Loucy (cell line): ENCODE results near the gene CNKSR3.

Experiments
- H2AFZ ChIP-seq: fragments of 200-600 bp; sonication (generic); 2 replicates; pipeline ENCODE4 v1.6.0; 2016; ENCODE audit warnings: antibody characterized with exemption, mild to moderate bottlenecking, low read length, moderate library complexity
- H3F3A ChIP-seq: fragments of 200-600 bp; 2 replicates; pipeline ENCODE4 v1.6.0; 2016; ENCODE audit warnings: antibody characterized with exemption, low read depth, mild to moderate bottlenecking
- H3K27me3 ChIP-seq: fragments of 200-600 bp; sonication (generic); 2 replicates; pipeline ENCODE4 v1.6.1; 2014; ENCODE audit warnings: low read length, mild to moderate bottlenecking; ENCODE audit not compliant: insufficient read depth, poor library complexity, severe bottlenecking
- H3K36me3 ChIP-seq: fragments of 200-600 bp; sonication (generic); 2 replicates; pipeline ENCODE4 v1.6.1; 2016; ENCODE audit warnings: low read length; ENCODE audit not compliant: insufficient read depth
- H3K4me1 ChIP-seq: fragments of 200-600 bp; sonication (generic); 2 replicates; pipeline ENCODE4 v1.5.1; 2014; ENCODE audit warnings: low read length, mild to moderate bottlenecking; ENCODE audit not compliant: insufficient read depth, poor library complexity, severe bottlenecking
- H3K4me2 ChIP-seq: fragments of 200-600 bp; sonication (generic); 2 replicates; pipeline ENCODE4 v1.6.0; 2014; ENCODE audit warnings: antibody characterized with exemption, low read length, low read depth, mild to moderate bottlenecking; ENCODE audit not compliant: poor library complexity, severe bottlenecking
- H3K4me3 ChIP-seq: fragments of 200-600 bp; sonication (generic); 2 replicates; pipeline ENCODE4 v1.5.1; 2014; ENCODE audit warnings: low read length, mild to moderate bottlenecking, mixed read lengths; ENCODE audit not compliant: poor library complexity, severe bottlenecking
- H3K79me2 ChIP-seq: fragments of 200-600 bp; sonication (generic); 2 replicates; pipeline ENCODE4 v1.6.1; 2014; ENCODE audit warnings: low read length; ENCODE audit not compliant: insufficient read depth
- H3K9ac ChIP-seq: fragments of 200-600 bp; sonication (generic); 2 replicates; pipeline ENCODE4 v1.6.0; 2014; ENCODE audit warnings: mild to moderate bottlenecking, low read depth, low read length, moderate library complexity; ENCODE audit not compliant: poor library complexity, severe bottlenecking
- H3K9me2 ChIP-seq: fragments of 200-600 bp; sonication (generic); replicated peaks from 2 replicates; pipeline ENCODE4 v1.6.1; 2016; ENCODE audit warnings: low read depth, low read length, mixed read lengths
- H3K9me3 ChIP-seq: fragments of 200-600 bp; sonication (generic); 2 replicates; pipeline ENCODE4 v1.6.1; 2014; ENCODE audit warnings: mild to moderate bottlenecking, antibody characterized with exemption, low read length, low read depth; ENCODE audit not compliant: insufficient read depth
- H4K20me1 ChIP-seq: fragments of 200-600 bp; sonication (generic); 2 replicates; pipeline ENCODE4 v1.6.0; 2014; ENCODE audit warnings: antibody characterized with exemption, low read length, mild to moderate bottlenecking; ENCODE audit not compliant: insufficient read depth, poor library complexity, severe bottlenecking
- CTCF ChIP-seq: fragments of 200-600 bp; sonication (generic); conservative IDR thresholded peaks from 2 replicates; pipeline ENCODE4 v1.5.1; 2014; ENCODE audit warnings: mild to moderate bottlenecking, antibody characterized with exemption, low read length
- EZH2phosphoT487 ChIP-seq: fragments of 200-600 bp; IDR thresholded peaks from 2 replicates; pipeline ENCODE4 v1.6.1; 2018; ENCODE audit warnings: antibody characterized with exemption, mild to moderate bottlenecking, moderate library complexity, borderline replicate concordance

The CNKSR3 gene

GRCh38 chr6:154555073-154555677 is 44.7 kb upstream of the CNKSR3 start:
- no peaks in the 10 kb centered on the region for H3K9me3 ChIP-seq
- no peak overlapping the region for H3K4me2 ChIP-seq
- no peaks in the 10 kb centered on the region for H3K79me2 ChIP-seq
- no peaks in the 10 kb centered on the region for H3F3A ChIP-seq
- H3K4me3 ChIP-seq, result no peak overlapping the region
- H3K4me1 ChIP-seq, result no peaks in the 10 kb centered on the region
- no peak overlapping the region for H2AFZ ChIP-seq
- no peaks in the 10 kb centered on the region for H3K36me3 ChIP-seq
- TF ChIP-seq CTCF (no peak), EZH2phosphoT487 (no peak)
- no peaks in the 10 kb centered on the region for H4K20me1 ChIP-seq
- no peaks in the 10 kb centered on the region for H3K9me2 ChIP-seq
- H3K9ac ChIP-seq, result no peak overlapping the region
- no peaks in the 10 kb centered on the region for H3K27me3 ChIP-seq

DNA sequence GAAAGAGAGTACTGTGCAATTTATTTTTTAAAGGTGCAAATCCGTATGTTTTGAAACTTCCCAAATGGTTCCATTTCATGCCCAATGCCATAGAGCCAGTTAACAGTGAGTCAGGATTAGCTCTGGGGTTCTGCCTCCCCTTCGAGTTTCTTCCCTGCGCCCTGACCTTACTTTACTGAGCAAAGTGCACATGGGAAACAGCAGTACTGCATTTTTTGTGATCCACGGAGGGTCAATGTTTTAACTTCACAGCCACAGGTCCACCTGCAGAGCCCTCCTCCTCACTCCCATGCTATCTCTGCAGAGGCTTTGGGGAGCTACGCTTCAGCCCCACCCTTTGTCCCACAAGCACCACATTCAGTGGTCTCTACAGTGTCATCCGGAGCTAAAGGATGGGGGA is 44.0 kb upstream of the CNKSR3 start:
- Histone ChIP-seq H3K36me3 (no peaks in the 10 kb centered on the region), H2AFZ (no peak overlapping the region), H3K79me2 (no peaks in the 10 kb centered on the region), H4K20me1 (no peaks in the 10 kb centered on the region), H3K4me3 (no peak overlapping the region), H3F3A (no peaks in the 10 kb centered on the region), H3K9me3 (no peaks in the 10 kb centered on the region), H3K9me2 (no peaks in the 10 kb centered on the region), H3K9ac (no peak overlapping the region), H3K4me1 (no peaks in the 10 kb centered on the region), H3K4me2 (no peak overlapping the region), H3K27me3 (no peaks in the 10 kb centered on the region)
- TF ChIP-seq EZH2phosphoT487 (no peak), CTCF (no peak)

DNA sequence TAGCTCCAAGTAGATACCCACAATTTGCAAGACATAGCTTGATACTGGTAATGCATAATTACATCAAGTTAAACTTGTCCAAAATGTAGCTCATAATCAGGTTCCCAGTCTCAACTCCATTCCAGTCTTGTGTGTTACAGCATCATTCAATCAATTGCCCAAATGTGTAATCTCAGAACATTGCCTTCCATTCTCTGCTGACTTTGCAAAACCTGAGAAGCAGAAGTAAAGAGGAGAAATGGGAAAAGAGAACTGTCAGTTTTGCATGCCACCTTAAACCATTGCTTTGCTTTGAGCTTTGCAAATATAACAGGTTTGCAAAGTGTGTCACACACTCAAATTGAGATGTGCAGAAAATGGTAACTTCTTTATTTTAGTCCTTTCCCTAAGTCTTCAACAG is 40.3 kb upstream of the CNKSR3 start:
- H3K9ac ChIP-seq, result no peak overlapping the region
- H3K36me3 ChIP-seq, result no peaks in the 10 kb centered on the region
- no peak for TF ChIP-seq EZH2phosphoT487
- no peak for TF ChIP-seq CTCF
- H3K4me2 ChIP-seq, result no peak overlapping the region
- no peaks in the 10 kb centered on the region for H3K27me3 ChIP-seq
- H3K9me3 ChIP-seq, result no peaks in the 10 kb centered on the region
- H2AFZ ChIP-seq, result no peak overlapping the region
- no peak overlapping the region for H3K4me3 ChIP-seq
- no peaks in the 10 kb centered on the region for H3K9me2 ChIP-seq
- H3F3A ChIP-seq, result no peaks in the 10 kb centered on the region
- no peaks in the 10 kb centered on the region for H3K79me2 ChIP-seq
- no peaks in the 10 kb centered on the region for H3K4me1 ChIP-seq
- no peaks in the 10 kb centered on the region for H4K20me1 ChIP-seq
